ENCODE measurements around the gene UBE2H.

The UBE2H gene

GRCh38 chr7:129789000-129789399 lies 163.8 kb downstream of the UBE2H start:
- no CpG with 5 or more reads among the region's 6 CpGs for WGBS, 2 donors (ENCODE audit: extremely low coverage in 2 of 2, insufficient read length in 2 of 2, insufficient replicate concordance in 1 of 2)
- peaks cover 21 to 76% (median 39%) of the 10 kb centered on the region in 3 experiments for H3K27me3 ChIP-seq (ENCODE audit: control insufficient read depth in 3 of 3, insufficient read depth in 3 of 3, low read depth in 1 of 3, low read length in 3 of 3)
- H2BK5ac ChIP-seq (ENCODE audit: low read length): no peak overlapping the region
- no peak overlapping the region for H3K9ac ChIP-seq (ENCODE audit: low read depth, low read length, poor library complexity)
- H4K8ac ChIP-seq (ENCODE audit: low read depth, low read length): no peak overlapping the region
- no peak overlapping the region for H3K23ac ChIP-seq (ENCODE audit: low read depth, low read length, poor library complexity)
- H3K4ac ChIP-seq (ENCODE audit: low read length): no peak overlapping the region
- H3K4me3 ChIP-seq (ENCODE audit: low read length in 2 of 2): no peak overlapping the region
- H3K4me2 ChIP-seq (ENCODE audit: insufficient read depth, low read length, poor library complexity, severe bottlenecking): no peak overlapping the region
- peaks cover 7 to 9% of the 10 kb centered on the region in 2 donors for H3K4me1 ChIP-seq (ENCODE audit: control insufficient read depth in 2 of 2, insufficient read depth in 1 of 2, low read depth in 1 of 2, low read length in 2 of 2)
- H2AK5ac ChIP-seq (ENCODE audit: low read depth, low read length): peak overlapping the region; percentile 65
- H3K9me3 ChIP-seq (replicated peaks in 1 of 2; ENCODE audit: control insufficient read depth in 2 of 2, insufficient read depth in 1 of 2, low read depth in 1 of 2, low read length in 2 of 2): peaks cover 0 to 4% of the 10 kb centered on the region in 2 donors
- no peak overlapping the region for H2BK120ac ChIP-seq (ENCODE audit: low read depth, low read length)
- H3K18ac ChIP-seq (ENCODE audit: low read length): no peak overlapping the region
- no peak for DNase-seq (ENCODE audit: low spot score)
- H2BK12ac ChIP-seq (ENCODE audit: low read length): no peak overlapping the region
- H2AFZ ChIP-seq (ENCODE audit: low read length): no peak overlapping the region
- H3K14ac ChIP-seq (ENCODE audit: low read length): no peak overlapping the region
- H4K91ac ChIP-seq (ENCODE audit: low read depth, low read length, poor library complexity): no peak overlapping the region
- H2BK15ac ChIP-seq (ENCODE audit: low read length): no peak overlapping the region
- H3K79me1 ChIP-seq (ENCODE audit: low read depth, low read length): no peaks in the 10 kb centered on the region
- H3K36me3 ChIP-seq (replicated peaks in 1 of 2; ENCODE audit: control insufficient read depth in 2 of 2, insufficient read depth in 2 of 2, low read length in 2 of 2): no peaks in the 10 kb centered on the region
- no peak overlapping the region for H3K27ac ChIP-seq (replicated peaks; ENCODE audit: low read length)

- Histone ChIP-seq H2AK5ac (ENCODE audit: low read depth, low read length) (no peak overlapping the region), H3K9me3 (replicated peaks in 1 of 2; ENCODE audit: control insufficient read depth in 2 of 2, insufficient read depth in 1 of 2, low read depth in 1 of 2, low read length in 2 of 2) (peaks cover 0 to 4% of the 10 kb centered on the region in 2 donors), H3K4ac (ENCODE audit: low read length) (no peak overlapping the region), H3K4me2 (ENCODE audit: insufficient read depth, low read length, poor library complexity, severe bottlenecking) (no peak overlapping the region), H3K18ac (ENCODE audit: low read length) (no peak overlapping the region), H3K27ac (replicated peaks; ENCODE audit: low read length) (no peak overlapping the region), H3K4me3 (ENCODE audit: low read length in 2 of 2) (no peak overlapping the region), H3K27me3 (ENCODE audit: control insufficient read depth in 3 of 3, insufficient read depth in 3 of 3, low read depth in 1 of 3, low read length in 3 of 3) (peaks cover 37 to 87% (median 59%) of the 10 kb centered on the region in 3 experiments), H4K8ac (ENCODE audit: low read depth, low read length) (no peak overlapping the region), H3K79me1 (ENCODE audit: low read depth, low read length) (no peaks in the 10 kb centered on the region), H3K36me3 (replicated peaks in 1 of 2; ENCODE audit: control insufficient read depth in 2 of 2, insufficient read depth in 2 of 2, low read length in 2 of 2) (no peaks in the 10 kb centered on the region), H2BK15ac (ENCODE audit: low read length) (no peak overlapping the region), H3K14ac (ENCODE audit: low read length) (no peak overlapping the region), H2BK120ac (ENCODE audit: low read depth, low read length) (no peak overlapping the region), H4K91ac (ENCODE audit: low read depth, low read length, poor library complexity) (no peak overlapping the region), H2BK12ac (ENCODE audit: low read length) (no peak overlapping the region), H3K4me1 (ENCODE audit: control insufficient read depth in 2 of 2, insufficient read depth in 1 of 2, low read depth in 1 of 2, low read length in 2 of 2) (peaks cover 2 to 9% of the 10 kb centered on the region in 2 donors), H3K23ac (ENCODE audit: low read depth, low read length, poor library complexity) (no peak overlapping the region), H2AFZ (ENCODE audit: low read length) (no peak overlapping the region), H2BK5ac (ENCODE audit: low read length) (no peak overlapping the region), H3K9ac (ENCODE audit: low read depth, low read length, poor library complexity) (no peak overlapping the region)
- no peak for DNase-seq (ENCODE audit: low spot score)
- WGBS, 2 donors (ENCODE audit: extremely low coverage in 2 of 2, insufficient read length in 2 of 2, insufficient replicate concordance in 1 of 2): no CpG with 5 or more reads among the region's 13 CpGs
These were observed 165.8 kb downstream of the UBE2H start for GRCh38 chr7:129786825-129787563.

- Histone ChIP-seq H3K79me1 (ENCODE audit: low read depth, low read length) (no peaks in the 10 kb centered on the region), H3K4me3 (ENCODE audit: low read length in 2 of 2) (peak overlapping the region in 1 of 2 donors; percentile 61), H4K91ac (ENCODE audit: low read depth, low read length, poor library complexity) (no peak overlapping the region), H3K27ac (replicated peaks; ENCODE audit: low read length) (no peak overlapping the region), H3K14ac (ENCODE audit: low read length) (no peak overlapping the region), H2BK15ac (ENCODE audit: low read length) (peak overlapping the region; percentile 45), H3K9ac (ENCODE audit: low read depth, low read length, poor library complexity) (peak overlapping the region; percentile 72), H2BK12ac (ENCODE audit: low read length) (peak overlapping the region; percentile 30), H3K4ac (ENCODE audit: low read length) (peak overlapping the region; percentile 32), H3K9me3 (replicated peaks in 1 of 2; ENCODE audit: control insufficient read depth in 2 of 2, insufficient read depth in 1 of 2, low read depth in 1 of 2, low read length in 2 of 2) (peaks cover 0 to 4% of the 10 kb centered on the region in 2 donors), H3K27me3 (ENCODE audit: control insufficient read depth in 3 of 3, insufficient read depth in 3 of 3, low read depth in 1 of 3, low read length in 3 of 3) (peaks cover 47 to 96% (median 70%) of the 10 kb centered on the region in 3 experiments), H3K18ac (ENCODE audit: low read length) (peak overlapping the region; percentile 90), H3K4me1 (ENCODE audit: control insufficient read depth in 2 of 2, insufficient read depth in 1 of 2, low read depth in 1 of 2, low read length in 2 of 2) (peaks cover 2 to 12% of the 10 kb centered on the region in 2 donors), H3K23ac (ENCODE audit: low read depth, low read length, poor library complexity) (no peak overlapping the region), H2AK5ac (ENCODE audit: low read depth, low read length) (no peak overlapping the region), H3K4me2 (ENCODE audit: insufficient read depth, low read length, poor library complexity, severe bottlenecking) (peak overlapping the region; percentile 63), H2AFZ (ENCODE audit: low read length) (peak overlapping the region; percentile 72), H2BK5ac (ENCODE audit: low read length) (no peak overlapping the region), H4K8ac (ENCODE audit: low read depth, low read length) (no peak overlapping the region), H3K36me3 (replicated peaks in 1 of 2; ENCODE audit: control insufficient read depth in 2 of 2, insufficient read depth in 2 of 2, low read length in 2 of 2) (no peaks in the 10 kb centered on the region), H2BK120ac (ENCODE audit: low read depth, low read length) (no peak overlapping the region)
- WGBS, 2 donors (ENCODE audit: extremely low coverage in 2 of 2, insufficient read length in 2 of 2, insufficient replicate concordance in 1 of 2): no CpG with 5 or more reads among the region's 44 CpGs
- peak; percentile 31 for DNase-seq (ENCODE audit: low spot score)
These were observed 166.9 kb downstream of the UBE2H start for GRCh38 chr7:129785685-129786514.

Data from neuronal stem cell (in vitro differentiated cells).